Heart right ventricle (tissue), 16 donors: Measurements from ENCODE around the gene PACS1. TPM values are rescaled to one million over a fixed set of nuclear protein-coding genes. Genes with fewer than 3 reads are reported as not detected.

Experiments
- ATAC-seq, 8 donors: fragments of 200-7000 bp; cut with Tn5 transposase; one replicate each; pipeline ENCODE4 v1.9.1; 2020; ENCODE audit warnings: mild to moderate bottlenecking in 8 of 8, moderate library complexity in 8 of 8, moderate number of reproducible peaks in 1 of 8
- DNase-seq, 2 donors: peaks; one replicate each; pipeline ENCODE4 v3.0.0-alpha.2; 2020
- H3K27ac ChIP-seq, 10 donors: fragments of 200-600 bp; sonication (generic) in 2 of 10; one replicate each; pipeline versions ENCODE4 v1.5.0 to v1.8.0; 2020 to 2022; ENCODE audit warnings: mild to moderate bottlenecking in 3 of 10
- H3K27me3 ChIP-seq, 7 donors: fragments of 200-600 bp; one replicate each; pipeline ENCODE4 v1.8.0; 2021 to 2022; ENCODE audit warnings: mild to moderate bottlenecking in 2 of 7
- H3K36me3 ChIP-seq, 9 donors: fragments of 200-600 bp; sonication (generic) in 1 of 9; one replicate each; pipeline versions ENCODE4 v1.5.0 to v1.8.0; 2020 to 2022; ENCODE audit warnings: mild to moderate bottlenecking in 2 of 9
- H3K4me1 ChIP-seq, 9 donors: fragments of 200-600 bp; sonication (generic) in 1 of 9; one replicate each; pipeline versions ENCODE4 v1.5.0 to v1.8.0; 2020 to 2022; ENCODE audit warnings: mild to moderate bottlenecking in 4 of 9
- H3K4me3 ChIP-seq, 10 donors: fragments of 200-600 bp; sonication (generic) in 2 of 10; one replicate each; pipeline versions ENCODE4 v1.5.0 to v1.8.0; 2020 to 2022; ENCODE audit warnings: mild to moderate bottlenecking in 7 of 10, moderate library complexity in 2 of 10
- H3K9me3 ChIP-seq, 11 donors: fragments of 200-600 bp in 10 of 11; sonication (generic) in 2 of 11; one replicate each; pipeline versions ENCODE4 v1.5.0 to v1.8.0; 2013 to 2022; ENCODE audit warnings: mild to moderate bottlenecking in 2 of 11, control low read depth in 1 of 11, moderate library complexity in 1 of 11
- WGBS, 2 donors: extraction: QIAGEN DNeasy Blood & Tissue Kit; methylation state at CpG; one replicate each; pipeline ENCODE4 v1.1.7; 2013; ENCODE audit warnings: inconsistent platforms in 1 of 2; 5-methylcytosine and 5-hydroxymethylcytosine counted together
- intact Hi-C, 10 donors: fragments of 100-400 bp; cut with DNase I; formaldehyde crosslinking; loops; one replicate each; pipeline versions ENCODE4 v1.11.1 to v1.14.2; 2022
- polyA plus RNA-seq, 2 donors: library from polyadenylated mRNA; stranded (reverse); fragments of 200-250 nt; gene quantifications; one replicate each; pipeline ENCODE4 v1.2.3, GENCODE V29; 2013
- total RNA-seq, 10 donors: library from RNA; stranded (reverse); fragmentation: NEBNext Ultra II Directional in 3 of 10; extraction: Animal tissue kit (Norgen Biotek cat#: 25700) in 3 of 10; gene quantifications; one replicate each; pipeline versions ENCODE4 v1.2.1 to v1.2.4, GENCODE V29; 2021 to 2023
- TF ChIP-seq, protein P1 (sequence below), 9 donors: fragments of 200-600 bp; sonication (generic) in 2 of 9; IDR thresholded peaks; one replicate each; pipeline versions ENCODE4 v1.5.0 to v1.8.0; 2021 to 2022; ENCODE audit warnings: antibody characterized with exemption in 9 of 9, mild to moderate bottlenecking in 5 of 9, moderate library complexity in 1 of 9
- donor health status: Arrhythmogenic right ventricular cardiomyopathy.
- donor health status: ischemic (EF 13 %, LVEDD 7.1; RV severe dilation, severe dysfunction).
- donor health status: healthy with polysubstance abuse.
- donor health status: DM: no; HTN: yes; CAD: no.
- donor health status: DM: no; HTN: no; CAD: no.
- donor health status: ischemic (EF 25% LVEDD 6.9; RV normal size, moderate dysfunction).
- donor health status: ischemic (EF 25% LVEDD 5.7; RV mildly dilated, moderate dysfunction).
- donor health status: healthy.
- donor health status: DM: yes; HTN: yes; CAD: no.
- donor health status: Ischemic cardiomyopathy.
- donor health status: ischemic (EF 35%, LVEDD 5.7; RV mildly dilated, moderate dysfunction).
- donor health status: nonischemic (EF 11% LVEDD 7.7; RV severe dilation, severe dysfunction).
- donor health status: DM: yes; HTN: yes; CAD: no.
- donor health status: PGD.
- donor health status: ischemic (EF 29% LVEDD 5.4; RV normal size, mild dysfunction).
- donor health status: nonischemic (EF 23%, LVEDD 6.1; RV moderate dilation, normal function).

Gene PACS1
- total and polyA plus RNA-seq, 12 donors: 24.1 to 121 (median 69.7) TPM

DNA sequence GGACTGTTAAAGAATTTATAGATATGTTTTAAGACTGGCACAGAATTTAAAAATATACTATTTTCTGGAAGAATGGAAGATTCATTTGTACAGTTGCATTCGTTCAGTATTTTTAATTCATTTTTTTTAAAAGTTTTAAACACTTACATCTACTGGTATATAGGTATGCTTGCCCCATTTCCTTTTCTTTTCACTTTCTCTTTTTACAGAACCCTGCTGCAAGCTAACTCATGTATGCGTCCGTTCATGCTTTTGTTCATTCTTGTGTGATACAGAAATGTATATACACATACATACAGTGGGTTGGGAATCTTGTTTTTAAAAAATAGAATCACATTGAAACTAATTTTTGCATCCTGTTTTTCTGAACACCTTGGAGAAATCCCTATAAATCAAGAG is 31.0 kb downstream of the PACS1 start:
- peak overlapping the region in 2 of 10 donors; percentile 26 to 66 for H3K27ac ChIP-seq
- ATAC-seq: no peak

DNA sequence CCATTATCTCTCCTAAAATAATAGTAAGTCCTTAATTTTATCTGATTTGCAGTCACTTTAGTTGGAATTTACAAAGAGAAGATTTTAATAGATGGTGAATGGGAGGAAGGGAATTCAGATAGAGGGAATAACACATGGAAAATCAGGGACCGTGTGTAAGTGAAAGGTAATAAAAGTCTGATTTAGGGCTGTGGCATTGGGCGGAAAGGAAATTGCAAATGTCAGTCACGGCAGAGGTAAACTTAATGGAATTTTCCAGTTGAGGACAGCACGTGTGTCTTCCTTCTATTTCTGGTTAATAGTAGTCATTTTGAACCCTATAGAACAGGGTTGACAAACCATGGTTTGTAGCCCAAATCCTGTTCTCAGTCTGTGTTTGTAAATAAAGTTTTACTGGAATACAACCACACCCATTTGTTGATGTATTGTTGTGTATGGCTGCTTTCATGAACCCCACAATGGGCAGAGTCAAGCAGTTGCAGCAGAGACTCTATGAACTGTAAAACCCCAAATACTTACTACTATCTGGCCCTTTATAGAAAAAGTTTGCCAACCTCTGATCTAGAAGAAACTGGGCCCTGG is 34.1 kb downstream of the PACS1 start:
- 95 to 98% methylated on average over 4 of the region's 4 CpGs for WGBS, 2 donors
- no peak overlapping the region for H3K4me3 ChIP-seq
- H3K9me3 ChIP-seq: no peaks in the 10 kb centered on the region
- TF ChIP-seq, protein P1, sequence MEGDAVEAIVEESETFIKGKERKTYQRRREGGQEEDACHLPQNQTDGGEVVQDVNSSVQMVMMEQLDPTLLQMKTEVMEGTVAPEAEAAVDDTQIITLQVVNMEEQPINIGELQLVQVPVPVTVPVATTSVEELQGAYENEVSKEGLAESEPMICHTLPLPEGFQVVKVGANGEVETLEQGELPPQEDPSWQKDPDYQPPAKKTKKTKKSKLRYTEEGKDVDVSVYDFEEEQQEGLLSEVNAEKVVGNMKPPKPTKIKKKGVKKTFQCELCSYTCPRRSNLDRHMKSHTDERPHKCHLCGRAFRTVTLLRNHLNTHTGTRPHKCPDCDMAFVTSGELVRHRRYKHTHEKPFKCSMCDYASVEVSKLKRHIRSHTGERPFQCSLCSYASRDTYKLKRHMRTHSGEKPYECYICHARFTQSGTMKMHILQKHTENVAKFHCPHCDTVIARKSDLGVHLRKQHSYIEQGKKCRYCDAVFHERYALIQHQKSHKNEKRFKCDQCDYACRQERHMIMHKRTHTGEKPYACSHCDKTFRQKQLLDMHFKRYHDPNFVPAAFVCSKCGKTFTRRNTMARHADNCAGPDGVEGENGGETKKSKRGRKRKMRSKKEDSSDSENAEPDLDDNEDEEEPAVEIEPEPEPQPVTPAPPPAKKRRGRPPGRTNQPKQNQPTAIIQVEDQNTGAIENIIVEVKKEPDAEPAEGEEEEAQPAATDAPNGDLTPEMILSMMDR (IDR thresholded peaks at IDR 0.05): no peak
- ATAC-seq: no peak
- no peaks in the 10 kb centered on the region for H3K27me3 ChIP-seq
- DNase-seq: no peak
- H3K36me3 ChIP-seq: peaks cover 0 to 15% (median 0%) of the 10 kb centered on the region in 9 donors
- peaks cover 0 to 70% (median 36%) of the 10 kb centered on the region in 9 donors for H3K4me1 ChIP-seq
- intact Hi-C loops: no loop called here
- H3K27ac ChIP-seq: no peak overlapping the region

More for the DNA sequence above, 31.0 kb downstream of the PACS1 start:
- 70 to 78% methylated on average over 3 of the region's 3 CpGs for WGBS, 2 donors
- H3K4me3 ChIP-seq: peak overlapping the region in 1 of 10 donors; percentile 27
- intact Hi-C loops: no loop called here
- no peaks in the 10 kb centered on the region for H3K27me3 ChIP-seq
- TF ChIP-seq, protein P1 (IDR thresholded peaks at IDR 0.05): no peak
- peaks cover 0 to 40% (median 17%) of the 10 kb centered on the region in 9 donors for H3K4me1 ChIP-seq
- peaks cover 0 to 3% (median 0%) of the 10 kb centered on the region in 9 donors for H3K36me3 ChIP-seq
- no peak for DNase-seq
- no peaks in the 10 kb centered on the region for H3K9me3 ChIP-seq

DNA sequence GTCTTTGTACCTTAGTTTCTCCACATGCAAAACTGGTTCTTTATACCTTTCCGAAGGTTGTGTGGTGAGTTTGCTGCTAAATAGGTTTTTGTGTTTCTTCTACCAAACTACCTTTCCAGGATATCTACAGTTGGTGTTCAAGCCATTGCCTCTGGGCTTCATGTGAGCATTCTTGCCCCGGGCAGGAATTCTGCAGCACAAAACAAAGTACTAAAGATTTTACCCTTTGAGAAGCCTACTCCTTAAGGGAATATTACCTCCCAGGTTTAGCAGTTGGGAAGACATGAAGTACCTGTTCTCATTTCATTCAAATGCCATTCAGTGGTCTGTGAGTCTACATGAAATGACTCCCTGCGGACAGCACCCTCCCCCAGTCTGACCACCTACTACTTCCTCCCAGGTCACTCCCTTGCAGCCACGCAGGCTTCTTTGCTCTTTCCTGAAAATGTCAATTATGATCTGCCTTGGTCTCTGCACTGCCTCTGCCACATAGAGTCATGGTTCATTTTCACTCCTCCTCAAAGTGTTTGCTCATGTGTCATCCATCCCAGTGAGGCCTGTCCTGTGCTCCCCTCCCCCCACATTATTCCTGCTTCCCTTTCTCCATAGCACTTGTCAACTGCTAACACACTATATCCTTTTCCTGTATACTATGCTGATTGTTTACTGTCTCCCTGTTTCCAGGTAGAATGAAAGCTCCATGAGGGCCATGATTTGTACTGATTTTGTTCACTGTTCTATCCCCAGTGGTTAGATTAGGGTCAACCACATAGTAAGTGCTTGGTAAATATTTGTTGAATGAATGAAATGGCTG is 36.9 kb downstream of the PACS1 start:
- no peaks in the 10 kb centered on the region for H3K27me3 ChIP-seq
- intact Hi-C loops: no loop called here
- TF ChIP-seq, protein P1 (IDR thresholded peaks at IDR 0.05): no peak
- peak overlapping the region in 1 of 10 donors; percentile 34 for H3K27ac ChIP-seq
- WGBS, 2 donors: 80 to 83% methylated on average over 4 of the region's 4 CpGs
- no peak for ATAC-seq
- no peak for DNase-seq
- no peaks in the 10 kb centered on the region for H3K9me3 ChIP-seq
- peaks cover 0 to 16% (median 0%) of the 10 kb centered on the region in 9 donors for H3K36me3 ChIP-seq
- no peak overlapping the region for H3K4me3 ChIP-seq
- peaks cover 0 to 56% (median 28%) of the 10 kb centered on the region in 9 donors for H3K4me1 ChIP-seq

DNA sequence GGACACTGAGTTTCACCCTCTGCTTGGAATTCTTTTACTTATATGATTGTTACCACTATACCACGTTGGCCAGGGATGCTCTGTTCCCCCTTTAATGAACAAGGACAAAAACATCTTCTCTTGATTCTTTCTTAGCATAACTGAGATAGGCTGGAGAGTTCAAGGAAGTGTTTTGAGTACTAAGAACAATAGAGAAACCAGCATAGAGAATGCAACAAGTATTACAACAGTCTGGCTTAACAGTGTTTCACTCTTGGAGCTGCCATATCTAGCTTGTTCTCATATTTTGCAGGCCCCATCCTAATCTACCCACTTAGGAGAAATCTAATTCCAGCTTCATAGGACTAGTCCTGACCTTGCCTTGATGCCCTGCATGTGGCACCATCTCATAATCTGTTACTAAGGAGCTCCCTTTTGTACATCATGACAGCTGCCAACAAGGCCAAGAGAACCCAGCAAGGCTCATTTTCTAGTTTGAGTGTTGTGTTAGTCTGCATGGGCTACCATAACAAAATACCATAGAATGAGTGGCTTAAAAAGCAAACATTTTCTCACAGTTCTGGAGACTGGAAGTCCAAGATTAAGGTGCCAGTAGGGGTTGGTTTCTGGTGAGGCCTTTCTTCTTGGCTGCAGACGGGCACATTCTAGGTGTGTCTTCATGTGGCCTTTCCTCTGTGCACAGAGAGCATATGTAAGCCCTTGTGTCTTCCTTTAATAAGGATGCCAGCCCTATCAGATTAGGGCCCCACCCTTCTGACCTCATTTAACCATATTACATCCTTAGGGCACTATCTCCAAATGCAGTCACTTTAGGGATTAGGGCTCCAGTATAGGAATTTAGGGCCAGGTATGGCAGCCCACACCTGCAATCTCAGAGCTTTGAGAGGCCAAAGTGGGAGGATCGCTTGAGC is 37.8 kb downstream of the PACS1 start:
- WGBS, 2 donors: 84 to 85% methylated on average over 3 of the region's 3 CpGs
- TF ChIP-seq, protein P1 (IDR thresholded peaks at IDR 0.05): no peak
- intact Hi-C loops: no loop called here
- ATAC-seq: peak in 1 of 8 donors; percentile 55
- H3K27me3 ChIP-seq: no peaks in the 10 kb centered on the region
- no peak for DNase-seq
- peak overlapping the region in 2 of 10 donors; percentile 29 to 34 for H3K27ac ChIP-seq
- H3K9me3 ChIP-seq: no peaks in the 10 kb centered on the region
- no peak overlapping the region for H3K4me3 ChIP-seq
- peaks cover 0 to 63% (median 36%) of the 10 kb centered on the region in 9 donors for H3K4me1 ChIP-seq
- peaks cover 0 to 16% (median 0%) of the 10 kb centered on the region in 9 donors for H3K36me3 ChIP-seq
